HG03139 (cell line): ENCODE measurements around the gene NTRK2.

Experiments
- ATAC-seq: cut with Tn5 transposase; IDR thresholded peaks from one replicate; pipeline ENCODE4 v1.9.1; 2021; ENCODE audit not compliant: unreplicated experiment

NTRK2 gene

DNA sequence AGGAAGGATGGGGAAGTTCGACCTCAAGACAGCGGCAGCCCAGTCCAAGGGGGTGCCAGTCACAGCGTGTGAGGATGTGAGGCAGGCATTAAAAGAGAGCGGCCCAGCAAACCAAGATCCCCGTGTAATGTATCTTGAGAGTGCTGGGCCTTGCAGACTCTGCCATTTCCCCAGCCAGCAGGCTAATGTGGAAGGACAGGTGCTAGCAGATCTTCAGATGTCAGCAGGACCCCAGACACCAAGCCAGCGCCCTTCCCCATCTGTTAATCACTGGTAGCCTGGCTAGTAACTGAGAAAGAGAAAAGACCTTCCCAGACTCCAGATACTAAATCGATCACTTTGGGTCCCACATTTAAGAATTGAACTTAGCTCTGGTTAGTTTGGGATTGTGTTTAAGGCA is 62.2 kb downstream of the NTRK2 start:
- ATAC-seq, result no peak

DNA sequence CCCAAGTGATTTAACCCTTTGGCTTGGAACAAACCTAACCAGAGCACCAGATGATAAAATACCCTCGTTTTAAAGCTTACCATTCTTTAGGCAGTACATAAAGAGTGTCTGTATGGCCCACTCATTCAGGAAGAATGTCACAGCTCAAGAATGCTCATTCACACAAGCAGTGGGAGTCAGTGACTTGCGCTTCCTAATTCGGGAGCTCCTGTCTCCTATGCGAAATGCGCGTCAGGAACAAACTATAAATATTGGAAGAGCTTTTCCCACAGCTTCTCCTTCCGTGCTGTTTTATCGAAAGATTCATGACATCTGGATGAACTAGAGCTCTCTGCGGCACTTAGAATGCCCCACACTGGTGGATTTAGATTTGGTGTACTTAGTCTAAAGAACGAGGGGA is 66.6 kb downstream of the NTRK2 start:
- ATAC-seq, result no peak

DNA sequence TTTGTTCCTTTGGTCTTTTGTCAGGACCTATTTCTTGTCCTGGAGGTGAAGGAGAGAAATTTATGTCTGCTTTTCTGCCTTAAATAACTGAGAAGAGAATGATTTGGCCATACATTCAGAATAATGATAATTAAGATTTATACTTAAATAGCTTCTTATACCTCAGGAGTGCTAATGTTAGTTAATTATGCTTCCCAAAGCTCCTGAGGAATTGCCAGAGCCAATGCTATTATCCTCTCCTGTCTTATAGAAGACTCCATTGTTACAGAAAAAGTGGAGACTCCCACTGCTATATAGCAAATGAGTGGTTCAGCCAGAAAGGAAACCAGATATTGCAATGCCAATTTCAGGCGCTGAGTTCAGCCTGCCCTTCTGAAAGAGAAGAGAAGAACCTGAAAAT is 67.0 kb downstream of the NTRK2 start:
- no peak for ATAC-seq

DNA sequence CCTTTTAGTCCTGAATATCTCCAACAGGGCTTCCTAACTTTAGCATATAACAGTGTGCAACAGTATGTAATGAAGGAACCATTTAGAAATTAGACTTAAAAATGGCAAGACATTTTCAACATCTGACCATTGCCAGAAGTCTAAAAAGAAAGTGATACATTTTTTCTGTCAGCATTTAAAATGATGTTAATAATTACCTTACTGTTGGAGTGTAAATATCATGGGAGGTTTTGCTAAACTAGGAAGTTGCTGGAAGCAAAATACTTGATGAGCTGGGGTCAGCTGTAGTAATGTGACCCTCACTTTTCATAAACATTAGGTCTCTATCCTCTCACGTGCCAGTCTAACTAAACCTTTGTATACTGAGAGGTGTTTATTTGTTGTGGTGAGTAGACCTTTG is 68.8 kb downstream of the NTRK2 start:
- ATAC-seq, result no peak

DNA sequence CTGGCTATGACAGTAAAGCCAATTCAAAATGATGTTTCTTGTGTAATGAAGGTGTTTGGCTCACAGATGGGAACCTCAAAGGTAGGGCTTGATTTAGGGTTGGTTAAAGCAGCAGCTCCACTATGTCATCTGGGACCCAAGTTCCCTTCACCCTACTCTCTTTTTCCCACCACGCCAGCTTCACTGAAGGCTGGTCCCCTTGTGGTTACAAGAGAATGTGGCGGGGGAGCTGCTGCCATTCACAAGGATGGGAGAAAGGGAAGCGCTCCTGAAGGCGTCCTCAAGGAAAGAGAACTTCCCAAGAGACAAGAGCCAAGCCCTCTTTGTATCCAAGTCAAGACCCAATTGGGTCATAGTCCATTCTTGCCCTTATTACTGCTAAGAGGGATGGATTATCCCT is 72.7 kb downstream of the NTRK2 start:
- no peak for ATAC-seq

DNA sequence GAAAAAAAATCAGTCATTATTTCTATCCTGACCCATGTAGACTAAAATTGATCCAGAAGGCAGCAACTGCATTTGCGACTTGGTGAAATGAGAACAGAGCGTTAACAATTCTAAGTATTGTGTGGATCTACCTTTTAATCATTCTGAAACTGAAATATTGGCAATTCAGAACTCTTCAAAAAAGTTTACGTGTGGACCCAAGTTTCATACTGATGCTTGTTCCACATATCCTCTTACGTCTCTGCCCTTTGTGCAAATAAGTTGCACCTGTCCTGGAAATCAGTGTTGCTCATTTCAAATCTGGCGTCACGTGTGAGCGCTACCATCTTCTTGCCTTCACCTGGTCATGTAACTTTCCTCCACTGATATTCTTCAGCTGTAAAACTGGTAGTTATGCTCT is 74.7 kb downstream of the NTRK2 start:
- ATAC-seq, result no peak

DNA sequence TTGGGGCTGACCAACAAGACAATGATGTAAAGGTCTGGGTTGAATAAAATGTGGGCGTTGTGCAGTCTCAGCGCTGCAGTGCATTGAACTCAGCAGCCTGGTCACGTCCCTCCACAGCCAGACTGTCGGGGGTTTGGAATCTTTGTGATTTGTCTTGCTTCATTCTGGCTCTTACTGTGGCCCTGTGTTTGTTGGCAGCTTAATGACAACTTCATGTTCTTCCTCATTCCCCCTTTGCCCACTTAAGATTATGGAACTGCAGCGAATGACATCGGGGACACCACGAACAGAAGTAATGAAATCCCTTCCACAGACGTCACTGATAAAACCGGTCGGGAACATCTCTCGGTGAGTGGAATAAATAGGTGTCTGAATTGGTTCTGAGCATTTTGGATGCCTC is 75.2 kb downstream of the NTRK2 start:
- ATAC-seq, result no peak

DNA sequence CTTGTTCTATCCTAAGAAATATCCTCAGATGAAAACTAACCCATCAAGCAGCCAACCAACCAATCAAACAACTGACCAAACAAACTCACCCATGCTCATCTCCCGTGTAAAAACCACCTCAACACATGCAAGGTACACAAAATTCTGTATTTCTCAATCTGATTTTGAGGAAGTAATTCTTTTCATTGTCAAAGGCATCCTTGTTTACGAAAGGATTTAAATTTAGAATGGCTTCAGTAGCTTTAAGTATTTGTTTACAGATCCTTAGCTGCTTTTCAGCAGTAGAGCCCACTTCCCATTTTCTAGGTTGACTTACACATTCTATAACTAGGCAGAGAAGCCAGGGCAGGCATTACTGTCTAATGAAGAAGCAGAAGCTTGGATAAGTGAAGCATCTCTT is 78.6 kb downstream of the NTRK2 start:
- ATAC-seq, result no peak

DNA sequence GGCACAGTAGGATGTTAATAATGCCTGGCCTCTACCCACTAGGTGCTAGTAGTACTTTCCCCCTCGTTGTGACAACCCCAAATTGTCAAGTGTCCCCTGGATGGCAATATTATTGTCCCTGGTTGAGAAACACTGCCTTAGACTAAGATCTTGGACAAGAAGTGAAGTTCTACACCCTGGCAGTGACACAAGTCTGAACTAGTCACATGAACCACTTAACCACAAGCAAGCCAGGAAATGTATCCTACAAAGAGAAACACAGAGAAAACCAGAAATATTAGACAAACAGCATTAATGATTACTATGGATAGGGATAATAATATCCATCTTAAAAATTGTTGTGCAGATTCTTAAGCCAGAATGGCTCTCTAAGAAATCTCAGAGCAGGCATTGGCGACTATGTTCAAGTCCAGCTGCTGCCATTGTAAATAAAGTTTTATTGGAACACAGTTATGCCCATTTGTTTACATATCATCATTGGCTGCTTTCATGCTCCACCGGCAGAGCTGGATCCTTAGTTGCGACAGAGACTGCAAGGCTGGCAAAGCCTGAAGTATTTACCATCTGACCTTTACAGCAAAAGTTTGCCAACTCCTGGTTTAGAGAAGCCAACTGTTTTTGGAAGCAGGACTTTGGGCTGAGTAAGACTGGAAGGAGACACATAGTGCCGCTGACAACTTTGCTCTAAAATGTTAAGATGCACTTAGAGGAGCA is 80.8 kb downstream of the NTRK2 start:
- no peak for ATAC-seq

DNA sequence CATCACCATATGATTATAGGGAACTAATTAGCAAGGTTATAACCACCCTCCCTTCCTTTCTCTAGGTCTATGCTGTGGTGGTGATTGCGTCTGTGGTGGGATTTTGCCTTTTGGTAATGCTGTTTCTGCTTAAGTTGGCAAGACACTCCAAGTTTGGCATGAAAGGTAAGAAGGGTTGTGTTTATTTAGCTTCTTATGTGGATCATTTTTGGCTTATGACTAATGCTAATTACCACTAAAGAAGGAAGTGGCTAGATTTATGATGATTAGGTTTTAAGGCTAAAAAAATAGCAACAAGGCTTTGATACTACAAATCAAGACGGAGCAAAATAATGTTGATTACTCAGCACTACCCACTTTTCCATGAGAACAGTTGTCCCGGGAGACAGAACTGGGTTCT is 82.4 kb downstream of the NTRK2 start:
- no peak for ATAC-seq

DNA sequence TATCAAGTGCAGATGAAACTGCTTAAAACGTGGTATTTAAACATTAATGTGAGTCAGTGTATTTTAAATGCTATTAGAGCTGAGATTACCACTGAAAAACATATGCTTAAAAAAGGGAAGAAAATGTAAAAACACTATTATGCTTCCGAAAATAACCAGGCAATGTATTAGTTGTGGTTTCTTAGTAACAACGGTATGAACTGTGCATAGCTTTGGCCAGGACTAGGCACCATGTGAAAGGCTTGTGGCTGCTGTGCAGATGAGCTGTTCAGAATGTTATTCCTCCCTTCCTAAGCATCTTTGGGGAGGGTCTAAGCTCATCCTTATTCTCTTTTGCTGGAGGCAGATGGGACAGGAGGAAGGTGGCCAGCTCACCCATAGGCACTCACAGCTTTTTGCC is 84.9 kb downstream of the NTRK2 start:
- no peak for ATAC-seq

DNA sequence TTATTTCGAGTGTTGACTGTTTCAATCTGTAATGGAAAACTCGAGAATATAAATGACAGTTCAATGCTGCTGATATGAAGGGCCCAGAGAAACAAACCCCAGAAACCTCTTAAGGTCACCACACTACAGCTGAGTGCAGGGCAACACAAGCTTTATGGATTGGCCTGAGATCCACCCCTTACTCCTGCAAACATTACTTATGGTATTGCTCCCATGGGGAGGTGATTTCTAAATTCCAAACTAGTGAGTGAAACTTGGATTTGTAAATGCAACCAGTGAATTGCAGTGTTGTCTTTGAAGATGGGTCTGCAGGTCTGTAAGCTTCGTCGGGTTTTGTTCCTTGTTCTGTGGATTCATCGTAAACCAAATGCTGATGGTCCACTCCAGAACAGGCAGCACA is 85.4 kb downstream of the NTRK2 start:
- no peak for ATAC-seq

DNA sequence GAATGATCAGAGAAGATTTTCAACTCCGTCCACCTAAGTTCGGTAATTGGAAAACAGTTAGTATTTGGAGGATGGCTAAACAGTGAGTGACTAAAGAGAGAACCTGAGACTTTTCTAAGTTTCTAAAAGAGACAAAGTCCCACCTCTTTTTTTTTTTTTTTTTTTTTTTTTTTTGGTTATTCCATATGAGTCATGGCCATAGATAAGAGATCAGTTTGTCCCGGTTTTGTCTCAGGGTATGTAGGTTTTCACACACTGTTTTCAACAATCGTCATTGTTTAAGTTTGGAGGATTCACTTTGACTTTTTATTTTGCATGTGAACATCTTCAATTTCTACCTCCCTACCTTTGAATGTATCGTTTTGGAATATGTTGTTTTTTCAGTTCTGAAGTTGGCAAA is 85.9 kb downstream of the NTRK2 start:
- ATAC-seq, result no peak

DNA sequence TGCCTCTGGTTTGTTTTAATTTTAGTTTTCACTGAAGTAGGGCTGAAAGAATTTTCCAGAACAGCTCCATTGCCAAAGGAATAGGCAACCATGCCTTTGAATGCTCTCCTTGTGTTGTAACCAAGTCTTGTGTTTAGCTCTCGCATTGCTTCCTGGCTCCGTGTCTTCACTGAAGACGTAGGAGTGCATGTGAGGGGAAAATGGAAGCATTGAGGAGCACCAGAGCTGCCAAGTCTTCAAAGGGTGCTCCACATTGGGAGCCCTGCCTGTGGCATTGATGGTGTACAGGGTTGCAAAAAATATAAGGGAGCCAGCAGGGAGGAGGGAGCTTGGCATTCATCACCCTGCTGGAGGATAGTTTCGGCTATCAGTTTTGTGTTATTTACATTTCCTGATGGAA is 86.6 kb downstream of the NTRK2 start:
- ATAC-seq, result no peak

DNA sequence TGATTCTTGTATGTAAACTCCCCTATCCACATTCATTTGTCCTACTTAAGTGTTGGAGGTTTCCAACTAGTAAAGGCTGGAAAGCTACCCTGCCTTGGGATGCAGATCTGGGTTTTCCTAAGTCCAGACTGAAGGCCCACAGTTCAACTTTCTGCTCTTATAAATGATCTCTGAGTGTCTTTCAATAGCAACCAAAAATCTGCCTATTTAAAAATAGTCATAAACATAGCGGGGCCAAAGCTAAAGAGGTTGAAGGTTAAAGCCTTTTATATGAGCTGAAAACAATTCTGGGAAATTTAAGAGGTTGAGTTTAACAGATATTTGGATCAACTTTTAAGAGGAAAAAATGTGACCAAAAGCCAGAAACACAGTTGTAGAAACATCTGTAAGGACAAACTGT is 87.2 kb downstream of the NTRK2 start:
- ATAC-seq, result no peak

DNA sequence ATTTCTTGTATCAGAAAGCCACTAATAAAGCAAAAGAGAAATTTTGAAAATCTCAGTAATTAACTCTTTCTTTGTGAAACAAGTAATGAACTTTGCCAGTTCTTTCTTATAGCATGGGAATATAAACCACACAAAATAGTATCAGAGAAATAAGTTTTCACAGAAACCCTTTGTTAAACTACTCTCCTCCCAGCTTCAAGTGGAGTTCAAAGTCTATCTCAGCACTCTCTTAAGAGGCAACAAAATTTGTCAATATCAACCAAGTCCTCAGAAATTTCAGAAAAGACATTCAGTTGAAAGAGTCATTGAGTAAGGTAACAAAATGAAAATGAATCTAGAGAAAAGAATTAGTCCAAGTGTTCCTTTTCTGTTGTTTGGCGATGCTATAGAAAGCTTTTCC is 89.3 kb downstream of the NTRK2 start:
- no peak for ATAC-seq

DNA sequence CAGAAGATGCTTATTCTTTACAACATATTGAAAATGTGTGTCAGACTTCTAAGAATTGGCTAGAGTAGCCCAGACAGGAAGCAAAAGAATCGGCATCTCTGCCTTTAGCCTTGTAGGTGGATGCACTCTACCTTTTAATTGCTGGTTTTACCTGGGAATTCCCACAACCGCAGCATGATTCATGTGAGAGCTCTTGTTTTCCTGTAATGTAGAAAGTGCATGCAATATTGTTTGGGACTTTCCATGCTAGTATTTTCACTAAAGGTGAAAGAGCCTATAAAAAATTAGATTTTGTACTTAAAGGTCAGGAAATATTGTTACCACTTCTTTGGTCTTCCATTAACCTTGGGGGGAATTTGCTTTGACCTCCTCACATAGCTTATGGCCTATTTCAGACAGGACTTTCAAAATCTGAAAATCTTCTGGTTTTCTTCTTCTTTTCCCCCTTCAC is 89.8 kb downstream of the NTRK2 start:
- peak; percentile 56 for ATAC-seq

DNA sequence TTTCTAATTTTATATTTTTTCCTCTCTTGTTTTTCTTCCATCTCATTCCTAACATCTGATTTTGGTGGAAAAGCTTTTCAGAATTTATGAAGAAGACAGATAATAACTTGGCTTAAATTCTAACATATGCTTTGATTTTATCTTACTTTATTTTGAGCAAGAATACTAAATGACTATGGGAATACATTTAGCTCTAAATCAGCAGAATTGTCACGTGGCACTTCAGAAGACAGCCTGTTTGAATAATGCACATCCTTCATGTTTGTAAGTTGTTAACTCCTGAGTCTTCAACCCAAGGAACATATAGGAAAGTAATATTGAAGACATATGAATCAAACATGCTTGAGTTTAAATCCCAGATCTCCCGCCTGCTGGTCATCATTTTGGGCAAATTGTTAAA is 90.3 kb downstream of the NTRK2 start:
- no peak for ATAC-seq

DNA sequence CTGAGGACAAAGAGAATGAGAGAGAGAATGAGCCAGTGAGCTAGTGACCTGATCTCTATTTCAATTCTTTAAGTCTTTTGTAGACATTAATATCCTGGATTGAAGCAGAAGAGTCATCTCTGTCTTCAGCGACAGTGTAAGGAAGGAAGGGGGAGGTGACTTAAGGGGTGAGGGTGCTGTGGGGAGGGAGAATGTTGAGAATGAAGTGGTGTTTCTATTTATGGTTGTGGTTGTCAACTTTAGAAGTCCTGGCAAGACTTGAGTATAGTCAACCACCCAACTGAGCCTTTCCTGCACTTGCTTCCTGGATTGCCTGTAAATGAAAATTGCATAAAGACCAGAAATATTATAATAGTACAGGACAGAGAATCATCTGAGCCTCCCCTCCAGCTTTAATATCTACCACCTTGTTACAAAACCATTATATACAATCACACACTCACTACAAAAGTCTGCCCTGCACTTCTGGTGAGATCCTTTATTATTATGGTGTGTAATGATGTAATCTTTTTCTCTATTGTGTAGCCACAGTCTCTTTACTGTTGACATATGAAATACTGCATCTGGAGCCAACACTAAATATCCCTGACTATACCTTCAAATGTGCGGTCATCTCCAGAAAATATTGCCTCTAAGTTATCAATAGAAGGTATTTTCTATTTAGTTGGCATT is 91.7 kb downstream of the NTRK2 start:
- ATAC-seq, result no peak

DNA sequence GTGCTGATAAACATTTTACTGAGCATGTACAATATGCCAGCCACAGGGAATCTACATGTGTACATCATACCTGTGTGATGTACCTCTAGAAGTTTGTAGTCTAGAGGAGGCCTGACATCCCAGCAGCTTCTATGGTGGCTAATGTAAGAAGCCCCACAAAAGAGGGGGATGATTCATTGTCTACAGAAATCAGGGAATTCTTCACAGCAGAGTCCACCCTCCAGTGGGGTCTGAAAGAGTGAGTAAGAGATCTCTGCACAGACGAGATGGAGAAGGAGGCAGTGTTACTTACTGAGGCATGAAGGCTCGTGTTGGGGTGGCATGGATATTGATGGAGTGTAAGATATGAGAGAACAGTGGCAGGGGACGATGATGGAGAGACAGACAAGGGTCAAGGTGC is 103.0 kb downstream of the NTRK2 start:
- no peak for ATAC-seq

DNA sequence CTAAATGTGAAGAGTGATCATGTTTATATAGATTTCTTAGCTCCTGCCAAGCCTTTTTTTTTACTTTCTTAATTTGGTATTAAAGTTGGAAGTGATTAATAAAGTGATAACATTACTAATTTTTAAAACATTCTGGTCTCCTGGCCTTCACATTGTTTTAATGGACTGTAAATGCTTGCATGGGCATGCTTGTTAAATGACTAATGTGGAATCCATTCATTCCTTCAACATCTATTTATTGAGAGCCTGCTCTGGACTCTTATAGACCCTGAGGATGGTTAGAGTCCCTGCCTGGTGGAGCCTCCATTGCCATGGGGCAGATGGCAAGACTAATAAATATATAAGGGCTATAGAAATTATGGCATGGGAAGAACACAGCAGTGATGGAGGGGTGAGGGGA is 103.5 kb downstream of the NTRK2 start:
- no peak for ATAC-seq

DNA sequence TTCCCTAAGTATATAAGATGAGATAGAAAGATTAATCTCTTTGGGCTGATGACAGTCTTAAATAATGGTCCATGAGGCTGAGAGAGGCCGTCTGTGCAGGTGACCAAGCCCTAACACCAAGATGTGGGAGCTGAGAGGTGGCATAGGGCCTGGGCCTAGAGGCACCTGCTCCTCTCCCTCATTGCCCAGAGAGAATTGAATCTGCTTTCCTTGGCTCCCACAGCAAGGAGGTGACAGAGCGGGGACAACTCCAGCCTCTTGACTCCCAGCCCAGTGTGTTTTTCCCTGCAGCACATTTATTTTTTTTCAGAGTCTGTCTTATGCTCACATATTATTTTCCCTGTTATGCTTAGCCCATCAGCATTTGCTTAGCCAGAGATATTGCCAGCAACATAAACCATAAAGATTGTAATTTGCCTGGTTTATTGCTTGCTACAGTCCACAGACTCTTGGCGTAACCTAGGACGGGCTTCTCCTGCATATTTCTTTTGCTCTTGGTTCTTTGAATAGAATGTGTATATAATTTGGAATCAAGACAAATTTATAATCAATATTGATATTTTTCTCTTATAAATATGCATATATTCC is 105.6 kb downstream of the NTRK2 start:
- no peak for ATAC-seq

DNA sequence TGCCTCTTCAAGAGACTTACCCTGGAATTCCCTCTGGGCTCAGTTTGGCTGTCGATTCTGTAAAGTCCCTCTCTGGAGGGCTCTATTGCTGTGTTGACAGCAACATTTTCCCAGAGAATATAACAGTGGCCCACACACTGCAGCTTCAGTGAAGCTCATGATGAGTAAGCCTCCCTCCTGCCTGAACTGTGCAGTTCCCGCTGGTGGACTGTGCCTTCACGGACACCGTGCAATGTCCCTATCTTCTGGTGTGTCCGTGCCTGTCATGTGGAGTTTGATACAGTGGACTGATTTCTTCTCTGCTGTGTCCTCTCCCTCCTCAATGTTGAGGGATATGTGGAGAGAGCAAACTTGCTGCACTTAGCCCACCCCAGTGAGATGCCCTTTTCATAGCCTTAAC is 109.0 kb downstream of the NTRK2 start:
- ATAC-seq, result no peak
